OCI-LY3 (cell line): ENCODE measurements around the gene PTPRD.

Source experiments
- EZH2phosphoT487 ChIP-seq: fragments of 200-600 bp; shearing (Covaris generic); IDR thresholded peaks from 2 replicates; pipeline ENCODE4 v1.6.1; 2018; ENCODE audit warnings: antibody characterized with exemption, mixed run types, low read depth
- TF ChIP-seq, protein P1 (sequence below): fragments of 200-600, 300-600 bp; sonication (generic); IDR thresholded peaks from 2 replicates; pipeline ENCODE4 v1.5.1; 2014; ENCODE audit warnings: antibody characterized with exemption, low read length, low read depth

DNA sequence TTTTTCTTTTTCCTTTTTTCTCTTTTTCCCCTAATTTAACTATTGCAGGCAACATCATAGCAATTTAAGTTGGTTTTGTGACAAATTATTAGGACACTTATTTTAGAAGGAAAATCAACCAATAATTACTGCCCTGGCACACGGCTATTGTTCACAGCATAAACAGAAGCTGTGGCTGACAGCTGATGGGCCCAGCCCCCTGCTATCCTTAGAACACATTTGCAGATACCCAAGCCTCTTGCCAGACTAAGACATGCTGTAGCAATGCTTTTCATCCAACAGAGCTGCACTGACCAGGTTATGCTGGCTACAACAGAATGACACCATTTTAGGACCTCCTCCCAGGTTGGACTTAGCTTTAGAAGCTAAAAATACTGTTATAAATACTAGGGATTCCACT is 1960.5 kb downstream of the PTPRD start:
- TF ChIP-seq, protein P1, sequence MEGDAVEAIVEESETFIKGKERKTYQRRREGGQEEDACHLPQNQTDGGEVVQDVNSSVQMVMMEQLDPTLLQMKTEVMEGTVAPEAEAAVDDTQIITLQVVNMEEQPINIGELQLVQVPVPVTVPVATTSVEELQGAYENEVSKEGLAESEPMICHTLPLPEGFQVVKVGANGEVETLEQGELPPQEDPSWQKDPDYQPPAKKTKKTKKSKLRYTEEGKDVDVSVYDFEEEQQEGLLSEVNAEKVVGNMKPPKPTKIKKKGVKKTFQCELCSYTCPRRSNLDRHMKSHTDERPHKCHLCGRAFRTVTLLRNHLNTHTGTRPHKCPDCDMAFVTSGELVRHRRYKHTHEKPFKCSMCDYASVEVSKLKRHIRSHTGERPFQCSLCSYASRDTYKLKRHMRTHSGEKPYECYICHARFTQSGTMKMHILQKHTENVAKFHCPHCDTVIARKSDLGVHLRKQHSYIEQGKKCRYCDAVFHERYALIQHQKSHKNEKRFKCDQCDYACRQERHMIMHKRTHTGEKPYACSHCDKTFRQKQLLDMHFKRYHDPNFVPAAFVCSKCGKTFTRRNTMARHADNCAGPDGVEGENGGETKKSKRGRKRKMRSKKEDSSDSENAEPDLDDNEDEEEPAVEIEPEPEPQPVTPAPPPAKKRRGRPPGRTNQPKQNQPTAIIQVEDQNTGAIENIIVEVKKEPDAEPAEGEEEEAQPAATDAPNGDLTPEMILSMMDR: no peak
- no peak for TF ChIP-seq EZH2phosphoT487
